Measurements from ENCODE around the gene PRR19. TPM values are rescaled to one million over a fixed set of nuclear protein-coding genes. Genes with fewer than 3 reads are reported as not detected.

Gene PRR19
- total RNA-seq, 1 experiment from 2014 or later, result 3.2 TPM

- Histone ChIP-seq H3K14ac (ENCODE audit: insufficient read depth, low read length) (no peak overlapping the region), H2AFZ (ENCODE audit: low read length) (no peak overlapping the region), H4K5ac (ENCODE audit: insufficient read length, low read depth, low read length) (no peak overlapping the region), H3K4me2 (ENCODE audit: insufficient read depth, insufficient read length, low read length) (no peak overlapping the region), H3K27ac (ENCODE audit: insufficient read length, low read depth, low read length) (no peak overlapping the region), H2BK15ac (ENCODE audit: low read depth, low read length) (no peak overlapping the region), H3K23ac (ENCODE audit: insufficient read length, low read depth, low read length) (no peak overlapping the region), H4K8ac (replicated peaks; ENCODE audit: insufficient read length, low read depth, low read length) (no peak overlapping the region), H4K91ac (ENCODE audit: insufficient read length, low read depth, low read length) (no peak overlapping the region), H3K56ac (ENCODE audit: insufficient read length, low read depth, low read length) (no peak overlapping the region), H2BK5ac (ENCODE audit: insufficient read length, low read length) (no peak overlapping the region), H3K79me1 (ENCODE audit: insufficient read depth, low read depth, low read length, poor library complexity, severe bottlenecking) (peaks cover 11% of the 10 kb centered on the region), H3K9me3 (ENCODE audit: control insufficient read depth, low read depth, low read length) (no peaks in the 10 kb centered on the region), H3K4ac (ENCODE audit: low read depth, low read length) (no peak overlapping the region), H2BK12ac (ENCODE audit: insufficient read length, low read depth, low read length) (no peak overlapping the region), H3K79me2 (ENCODE audit: insufficient read depth, low read length) (peaks cover 3% of the 10 kb centered on the region; the same call in 1 of the 2 replicates), H2AK5ac (ENCODE audit: insufficient read length, low read length) (no peak overlapping the region), H2BK120ac (ENCODE audit: low read depth, low read length, poor library complexity, severe bottlenecking) (no peak overlapping the region), H4K20me1 (ENCODE audit: control insufficient read depth, insufficient read depth, insufficient read length) (peaks cover 3% of the 10 kb centered on the region), H3K23me2 (ENCODE audit: insufficient read length, low read depth, low read length, poor library complexity, severe bottlenecking) (peaks cover 19% of the 10 kb centered on the region), H3K4me1 (ENCODE audit: insufficient read depth, low read length) (peaks cover 8% of the 10 kb centered on the region; the same call in 1 of the 2 replicates), H3K9ac (ENCODE audit: extremely low read depth, insufficient read length, low read length) (no peak overlapping the region), H2BK20ac (ENCODE audit: low read depth, low read length, poor library complexity, severe bottlenecking) (no peak overlapping the region), H3K18ac (ENCODE audit: insufficient read length, low read depth, low read length) (no peak overlapping the region), H3K27me3 (ENCODE audit: insufficient read depth, low read length) (no peaks in the 10 kb centered on the region), H3T11ph (ENCODE audit: low read length) (no peak overlapping the region)
- TF ChIP-seq CTCF (conservative IDR thresholded peaks at IDR 0.05), result no peak
- no peaks in the 10 kb centered on the region; the same call in 1 of the 2 replicates for H3K27me3 Mint-ChIP-seq (ENCODE audit: low read depth)
- no peak overlapping the region; a peak in 1 of 5 replicates for H3K4me3 Mint-ChIP-seq
- H3K4me1 Mint-ChIP-seq, result peaks cover 32 to 39% of the 10 kb centered on the region in 2 experiments
- H3K9me3 Mint-ChIP-seq, result no peaks in the 10 kb centered on the region; a peak in 2 of 5 replicates
- peaks cover 10 to 25% (median 25%) of the 10 kb centered on the region in 3 experiments for H3K36me3 Mint-ChIP-seq (ENCODE audit: insufficient read depth in 1 of 3, low read depth in 3 of 3)
- H3K27ac Mint-ChIP-seq, result no peak overlapping the region
- WGBS (ENCODE audit: extremely low coverage, insufficient read length, low lambda C conversion rate), result no CpG with 5 or more reads among the region's 76 CpGs
- no peak for DNase-seq
These were observed 17.8 kb upstream of the PRR19 start for GRCh38 chr19:42284066-42284501.
